Measurements from ENCODE around the gene UPK2.
A peak's percentile ranks its signal among the peaks of the same experiment; 100 is the strongest.

Gene UPK2

GRCh38 chr11:118921121-118921928 lies 34.8 kb upstream of the UPK2 start:
- H3K27ac ChIP-seq = peak overlapping the region; percentile 98
- TF ChIP-seq ZFX (IDR thresholded peaks at IDR 0.05) = no peak
- TF ChIP-seq CTCF (conservative IDR thresholded peaks at IDR 0.05) = no peak

GRCh38 chr11:118921929-118922744 lies 34.0 kb upstream of the UPK2 start:
- H3K27ac ChIP-seq = peak overlapping the region; percentile 98
- TF ChIP-seq CTCF (conservative IDR thresholded peaks at IDR 0.05) = no peak
- TF ChIP-seq ZFX (IDR thresholded peaks at IDR 0.05) = peak; percentile 48; the same call in 1 of the 2 replicates

GRCh38 chr11:118922745-118923627 lies 33.1 kb upstream of the UPK2 start:
- TF ChIP-seq ZFX (IDR thresholded peaks at IDR 0.05) = no peak
- TF ChIP-seq CTCF (conservative IDR thresholded peaks at IDR 0.05) = no peak
- peak overlapping the region; percentile 98 for H3K27ac ChIP-seq

- peak; percentile 33; the same call in 1 of the 2 replicates for TF ChIP-seq ZFX (IDR thresholded peaks at IDR 0.05)
- no peak for TF ChIP-seq CTCF (conservative IDR thresholded peaks at IDR 0.05)
- peak overlapping the region; percentile 98 for H3K27ac ChIP-seq
Observed at GRCh38 chr11:118923721-118924587, 32.1 kb upstream of the UPK2 start.

GRCh38 chr11:118924591-118925585 lies 31.2 kb upstream of the UPK2 start:
- TF ChIP-seq CTCF (conservative IDR thresholded peaks at IDR 0.05) (no peak), ZFX (IDR thresholded peaks at IDR 0.05) (peak; percentile 56; the same call in 1 of the 2 replicates)
- H3K27ac ChIP-seq = peak overlapping the region; percentile 98

All from C4-2B (cell line).